B cell (primary cell): ENCODE measurements around the gene FXYD4.

Experiments used
- CTCF ChIP-seq: fragments of 200-600 bp; IDR thresholded peaks from one replicate; pipeline ENCODE4 v1.8.0; 2022; ENCODE audit warnings: antibody characterized with exemption, mild to moderate bottlenecking
- EZH2 ChIP-seq: IDR thresholded peaks from 2 replicates; pipeline ENCODE4 v1.6.1; 2012; ENCODE audit warnings: borderline replicate concordance, low read depth, mild to moderate bottlenecking, moderate library complexity, low read length; ENCODE audit not compliant: insufficient read depth, poor library complexity, severe bottlenecking

DNA sequence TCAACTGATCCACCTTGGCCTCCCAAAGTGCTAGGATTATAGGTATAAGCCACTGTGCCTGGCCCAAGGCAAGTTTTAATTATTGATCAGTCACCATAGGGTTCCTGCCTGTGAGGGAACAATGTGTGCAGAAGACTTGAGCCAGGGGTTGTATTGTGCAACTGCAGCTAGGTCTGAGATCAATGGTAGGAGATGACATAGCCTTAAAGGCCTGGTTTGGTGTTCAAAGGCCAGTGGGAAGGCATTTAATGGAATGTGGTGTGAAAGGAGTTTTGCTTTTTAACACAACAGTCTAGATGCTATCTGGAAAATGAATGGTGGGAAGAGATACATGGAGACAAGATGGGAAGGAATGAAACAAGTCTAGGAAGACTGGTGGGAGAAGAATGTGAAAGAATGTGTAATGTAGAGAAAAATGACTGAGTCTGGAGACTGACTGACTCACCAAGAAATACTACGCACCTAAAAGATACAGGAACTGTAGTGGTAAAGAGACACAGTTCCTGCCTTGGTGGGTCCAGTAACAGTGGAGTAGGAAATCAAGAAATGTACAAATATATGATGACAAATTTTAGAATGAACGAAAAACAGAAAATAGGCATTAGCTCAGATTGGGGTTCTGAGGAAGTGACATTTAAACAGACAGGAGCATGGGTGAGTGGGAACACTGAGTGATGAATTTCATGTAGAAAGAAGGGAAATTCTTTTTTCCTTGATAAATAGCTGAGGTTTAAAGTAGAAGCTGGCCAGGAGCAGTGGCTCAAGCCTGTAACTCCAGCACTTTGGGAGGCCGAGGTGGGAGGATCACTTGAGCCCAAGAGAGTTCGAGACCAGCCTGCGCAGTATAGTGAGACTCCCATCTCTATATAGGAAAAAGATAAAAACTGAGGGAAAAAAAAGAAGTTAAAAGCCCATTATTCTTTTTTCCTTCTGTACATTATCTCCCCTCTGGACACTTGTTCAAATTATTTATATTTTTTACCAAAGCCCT, 28.2 kb downstream of the FXYD4 start:
- no peak for TF ChIP-seq EZH2
- no peak for TF ChIP-seq CTCF
